Measurements from ENCODE around the gene ATCAY. TPM values are rescaled to one million over a fixed set of nuclear protein-coding genes. Genes with fewer than 3 reads are reported as not detected.

The ATCAY gene
- total and polyA plus RNA-seq, 2 of the 4 experiments (the other 2 are of a cell fraction) = 0.31 to 0.36 TPM

- intact Hi-C loops (cut with micrococcal nuclease) (no loop called here), dilution Hi-C loops (cut with HindIII; ENCODE audit: low sequenced_read_pairs, unreplicated experiment) (no loop called here), in situ Hi-C loops (cut with MboI; ENCODE audit: low sequenced_read_pairs) (no loop called here)
- Histone ChIP-seq H4K8ac (ENCODE audit: low read depth in 2 of 2, low read length in 2 of 2) (no peak overlapping the region), H3K9me1 (ENCODE audit: insufficient read depth, low read length) (peaks cover 15% of the 10 kb centered on the region), H4K20me1 (ENCODE audit: insufficient read depth, low read length) (peaks cover 76% of the 10 kb centered on the region), H2BK120ac (ENCODE audit: low read depth, low read length) (no peak overlapping the region), H3K56ac (ENCODE audit: extremely low read depth, insufficient read depth, low read length) (no peak overlapping the region), H3K4me2 (ENCODE audit: low read depth, low read length) (no peak overlapping the region), H2BK20ac (ENCODE audit: low read depth, low read length) (no peak overlapping the region), H3K9me3 (ENCODE audit: control insufficient read depth, insufficient read depth, low read length) (no peaks in the 10 kb centered on the region), H3K4me1 (ENCODE audit: control insufficient read depth, insufficient read depth, low read length) (peaks cover 7% of the 10 kb centered on the region), H2AK9ac (replicated peaks; ENCODE audit: low read depth, low read length, poor library complexity) (no peak overlapping the region), H4K91ac (ENCODE audit: insufficient read depth, low read depth, low read length) (no peak overlapping the region), H3K79me1 (ENCODE audit: low read depth in 1 of 2, low read length in 2 of 2) (peaks cover 13 to 61% of the 10 kb centered on the region in 2 experiments; a peak in 3 of 4 replicates), H3K4me3 (ENCODE audit: insufficient read depth, low read depth, low read length) (no peak overlapping the region), H2BK15ac (ENCODE audit: low read depth, low read length) (no peak overlapping the region), H3K4ac (ENCODE audit: low read depth, low read length) (no peak overlapping the region), H3K23ac (ENCODE audit: low read depth, low read length) (no peak overlapping the region), H3K27me3 (ENCODE audit: control insufficient read depth, insufficient read depth, low read length) (no peaks in the 10 kb centered on the region), H3K36me3 (ENCODE audit: control insufficient read depth, insufficient read depth, low read length) (peaks cover 30% of the 10 kb centered on the region), H3K27ac (ENCODE audit: insufficient read depth, low read length) (no peak overlapping the region), H3K14ac (replicated peaks; ENCODE audit: low read depth, low read length) (no peak overlapping the region), H2BK5ac (ENCODE audit: low read depth, low read length, poor library complexity, severe bottlenecking) (no peak overlapping the region), H2AK5ac (ENCODE audit: low read depth, low read length) (no peak overlapping the region), H3K9ac (ENCODE audit: low read depth, low read length) (no peak overlapping the region), H4K5ac (ENCODE audit: low read depth, low read length) (no peak overlapping the region), H3K18ac (ENCODE audit: low read depth, low read length) (no peak overlapping the region), H2AFZ (replicated peaks; ENCODE audit: low read length, poor library complexity) (no peak overlapping the region)
- DNase-seq (no peak), ATAC-seq (ENCODE audit: low read depth) (no peak)
- no peak for TF ChIP-seq RFX5 (IDR thresholded peaks at IDR 0.05; ENCODE audit: low read depth, low read length)
- TF ChIP-seq BHLHE40 (IDR thresholded peaks at IDR 0.05; ENCODE audit: low read depth, low read length) = no peak
- TF ChIP-seq, protein P1, sequence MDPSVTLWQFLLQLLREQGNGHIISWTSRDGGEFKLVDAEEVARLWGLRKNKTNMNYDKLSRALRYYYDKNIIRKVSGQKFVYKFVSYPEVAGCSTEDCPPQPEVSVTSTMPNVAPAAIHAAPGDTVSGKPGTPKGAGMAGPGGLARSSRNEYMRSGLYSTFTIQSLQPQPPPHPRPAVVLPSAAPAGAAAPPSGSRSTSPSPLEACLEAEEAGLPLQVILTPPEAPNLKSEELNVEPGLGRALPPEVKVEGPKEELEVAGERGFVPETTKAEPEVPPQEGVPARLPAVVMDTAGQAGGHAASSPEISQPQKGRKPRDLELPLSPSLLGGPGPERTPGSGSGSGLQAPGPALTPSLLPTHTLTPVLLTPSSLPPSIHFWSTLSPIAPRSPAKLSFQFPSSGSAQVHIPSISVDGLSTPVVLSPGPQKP (IDR thresholded peaks at IDR 0.05; ENCODE audit: borderline replicate concordance, low read depth, low read length) = no peak
- no peak for TF ChIP-seq SMC3 (IDR thresholded peaks at IDR 0.05; ENCODE audit: low read depth, low read length)
- no peak for TF ChIP-seq RCOR1 (IDR thresholded peaks at IDR 0.05; ENCODE audit: insufficient replicate concordance, low read length)
- TF ChIP-seq, protein P2, sequence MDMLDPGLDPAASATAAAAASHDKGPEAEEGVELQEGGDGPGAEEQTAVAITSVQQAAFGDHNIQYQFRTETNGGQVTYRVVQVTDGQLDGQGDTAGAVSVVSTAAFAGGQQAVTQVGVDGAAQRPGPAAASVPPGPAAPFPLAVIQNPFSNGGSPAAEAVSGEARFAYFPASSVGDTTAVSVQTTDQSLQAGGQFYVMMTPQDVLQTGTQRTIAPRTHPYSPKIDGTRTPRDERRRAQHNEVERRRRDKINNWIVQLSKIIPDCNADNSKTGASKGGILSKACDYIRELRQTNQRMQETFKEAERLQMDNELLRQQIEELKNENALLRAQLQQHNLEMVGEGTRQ (IDR thresholded peaks at IDR 0.05; ENCODE audit: low read depth, low read length) = no peak
- no peak for TF ChIP-seq POLR2A (IDR thresholded peaks at IDR 0.05; ENCODE audit: low read depth, low read length)
- TF ChIP-seq RAD21 (IDR thresholded peaks at IDR 0.05; ENCODE audit: low read length) = no peak
- TF ChIP-seq CEBPB (IDR thresholded peaks at IDR 0.05; ENCODE audit: low read depth, low read length) = no peak
- no peak for TF ChIP-seq MAZ (IDR thresholded peaks at IDR 0.05; ENCODE audit: borderline replicate concordance, low read depth, low read length)
- ChIA-PET CTCF (no interaction called here), POLR2A (ENCODE audit: unreplicated experiment) (no interaction called here)
- BruUV-seq (replicated peaks) = no TSS peak
- 93% methylated on average over 8 of the region's 12 CpGs; no CpG with 5 or more reads in 1 of the 2 experiments for WGBS, 2 experiments (ENCODE audit: extremely low coverage in 2 of 2, insufficient read length in 1 of 2)
These were observed 73.6 kb downstream of the ATCAY start for GRCh38 chr19:3954107-3954506.
